Right atrium auricular region (tissue), 2 donors: ENCODE measurements around the gene TRMT1L. TPM values are rescaled to one million over a fixed set of nuclear protein-coding genes. Genes with fewer than 3 reads are reported as not detected.
A peak's percentile ranks its signal among the peaks of the same experiment; 100 is the strongest.

Experiments
- DNase-seq: peaks from one replicate; pipeline ENCODE4 v3.0.0-alpha.2; 2019; ENCODE audit warnings: low spot score
- H3K27ac ChIP-seq, 2 donors: fragments of 200-600 bp; sonication (generic); 1 replicate in 1 of 2; 2 replicates in 1 of 2; pipeline ENCODE4 v1.5.1; 2016 to 2019
- H3K27me3 ChIP-seq, 2 donors: fragments of 200-600 bp; sonication (generic); one replicate each; pipeline versions ENCODE4 v1.5.1 to v1.6.0; 2017 to 2019
- H3K36me3 ChIP-seq: fragments of 200-600 bp; sonication (generic); one replicate; pipeline ENCODE4 v1.5.1; 2016
- H3K4me1 ChIP-seq, 2 donors: fragments of 200-600 bp; sonication (generic); one replicate each; pipeline versions ENCODE4 v1.5.1 to v1.6.0; 2017 to 2019
- H3K4me3 ChIP-seq, 2 donors: fragments of 200-600 bp; sonication (generic); 1 replicate in 1 of 2; 2 replicates in 1 of 2; pipeline ENCODE4 v1.5.1; 2017 to 2019; ENCODE audit warnings: mild to moderate bottlenecking in 1 of 2, moderate library complexity in 1 of 2
- H3K9me3 ChIP-seq, 2 donors: fragments of 200-600 bp; sonication (generic); one replicate each; pipeline ENCODE4 v1.5.1; 2019
- CTCF ChIP-seq, 2 donors: fragments of 200-600 bp; sonication (generic); IDR thresholded peaks; one replicate each; pipeline ENCODE4 v1.5.1; 2019; ENCODE audit warnings: antibody characterized with exemption in 2 of 2
- total RNA-seq, 2 donors: library from RNA; depleted of rRNA; stranded (reverse); fragments of >200 nt; gene quantifications; one replicate each; pipeline ENCODE4 v1.1.0, GENCODE V29; 2016

The TRMT1L gene
- total RNA-seq, 2 donors from 2014 or later = 15.5 to 24.0 TPM

DNA sequence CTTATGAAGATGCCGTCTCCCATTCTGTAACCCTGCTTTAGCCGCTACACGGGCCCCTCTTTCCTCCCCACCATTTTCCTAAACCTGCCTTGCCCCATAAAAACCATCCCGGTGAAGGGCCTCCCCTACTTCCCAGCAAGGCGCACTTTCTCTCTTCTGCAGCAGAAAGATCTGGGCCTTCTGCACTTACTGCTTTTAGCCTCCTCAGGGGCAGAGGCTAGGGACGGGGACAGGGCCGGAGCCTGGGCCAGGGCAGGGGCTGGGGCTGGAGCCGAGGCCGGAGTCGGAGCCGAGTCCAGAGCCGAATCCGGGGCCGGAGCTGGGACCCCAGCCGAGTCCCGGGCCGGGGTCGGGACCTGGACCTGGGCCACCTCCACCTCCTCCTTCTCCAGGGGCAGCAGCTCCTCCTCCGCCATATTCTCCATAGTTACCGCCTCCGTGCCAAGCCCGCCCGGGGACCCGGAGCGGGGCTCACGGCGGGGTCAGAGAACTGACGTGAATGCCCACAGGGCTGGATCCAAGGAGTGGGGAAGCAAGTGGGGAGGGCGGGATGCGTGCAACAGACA is 382 bp downstream of the TRMT1L start:
- TF ChIP-seq CTCF (IDR thresholded peaks at IDR 0.05) = no peak
- peaks cover 0 to 31% of the 10 kb centered on the region in 2 donors for H3K4me1 ChIP-seq
- no peak for DNase-seq
- peak overlapping the region; percentile 98 to 99 for H3K27ac ChIP-seq
- H3K9me3 ChIP-seq = no peaks in the 10 kb centered on the region
- H3K27me3 ChIP-seq = no peaks in the 10 kb centered on the region
- H3K4me3 ChIP-seq = peak overlapping the region; percentile 81 to 93
- peaks cover 5% of the 10 kb centered on the region for H3K36me3 ChIP-seq

DNA sequence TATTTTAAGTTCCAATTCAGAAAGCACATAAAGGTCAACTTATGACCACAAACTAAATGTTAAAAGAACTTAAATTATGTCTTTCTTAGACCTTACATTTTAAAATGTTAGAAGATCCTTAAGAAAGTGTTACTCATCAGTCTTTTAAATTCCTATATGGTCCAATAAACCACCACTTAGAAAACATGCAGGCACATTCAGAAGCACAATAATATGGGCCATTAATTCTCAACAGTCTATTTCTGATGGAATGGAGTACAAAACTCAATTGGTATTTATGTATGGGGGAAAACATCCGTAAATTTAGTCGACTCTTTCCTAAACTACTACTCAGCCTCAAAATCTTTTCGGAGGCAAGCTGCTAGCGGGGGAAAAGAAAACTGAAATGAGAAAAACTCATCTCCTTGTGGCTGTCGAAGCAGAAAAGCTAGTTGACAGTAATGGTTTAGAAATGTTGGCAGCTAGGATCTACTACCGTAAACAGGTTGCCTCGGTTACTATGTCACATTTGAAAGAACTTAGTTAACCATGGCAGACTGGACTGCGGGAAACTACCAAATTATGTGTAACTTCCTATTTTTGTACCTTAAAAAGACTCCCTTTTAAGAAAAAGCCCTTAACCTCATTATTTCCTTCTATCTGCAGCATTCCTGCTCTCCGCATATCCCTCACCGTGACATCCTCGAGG is 1.0 kb downstream of the TRMT1L start:
- peaks cover 3% of the 10 kb centered on the region for H3K36me3 ChIP-seq
- H3K4me1 ChIP-seq = peaks cover 0 to 31% of the 10 kb centered on the region in 2 donors
- no peaks in the 10 kb centered on the region for H3K9me3 ChIP-seq
- TF ChIP-seq CTCF (IDR thresholded peaks at IDR 0.05) = no peak
- peak overlapping the region; percentile 81 to 93 for H3K4me3 ChIP-seq
- DNase-seq = no peak
- H3K27me3 ChIP-seq = no peaks in the 10 kb centered on the region
- H3K27ac ChIP-seq = peak overlapping the region; percentile 98 to 99

- peaks cover 10% of the 10 kb centered on the region for H3K36me3 ChIP-seq
- TF ChIP-seq CTCF (IDR thresholded peaks at IDR 0.05) = no peak
- no peaks in the 10 kb centered on the region for H3K27me3 ChIP-seq
- H3K4me3 ChIP-seq = no peak overlapping the region
- no peaks in the 10 kb centered on the region for H3K9me3 ChIP-seq
- H3K27ac ChIP-seq = peak overlapping the region in 1 of 2 donors; percentile 98
- H3K4me1 ChIP-seq = peaks cover 0 to 31% of the 10 kb centered on the region in 2 donors
- no peak for DNase-seq
Measured at GRCh38 chr1:185154912-185155513, 1.7 kb downstream of the TRMT1L start.

GRCh38 chr1:185152187-185152767 is 4.5 kb downstream of the TRMT1L start:
- Histone ChIP-seq H3K36me3 (peaks cover 16% of the 10 kb centered on the region), H3K27ac (no peak overlapping the region), H3K27me3 (no peaks in the 10 kb centered on the region), H3K9me3 (no peaks in the 10 kb centered on the region), H3K4me3 (no peak overlapping the region), H3K4me1 (peaks cover 0 to 17% of the 10 kb centered on the region in 2 donors)
- TF ChIP-seq CTCF (IDR thresholded peaks at IDR 0.05) = no peak
- no peak for DNase-seq

DNA sequence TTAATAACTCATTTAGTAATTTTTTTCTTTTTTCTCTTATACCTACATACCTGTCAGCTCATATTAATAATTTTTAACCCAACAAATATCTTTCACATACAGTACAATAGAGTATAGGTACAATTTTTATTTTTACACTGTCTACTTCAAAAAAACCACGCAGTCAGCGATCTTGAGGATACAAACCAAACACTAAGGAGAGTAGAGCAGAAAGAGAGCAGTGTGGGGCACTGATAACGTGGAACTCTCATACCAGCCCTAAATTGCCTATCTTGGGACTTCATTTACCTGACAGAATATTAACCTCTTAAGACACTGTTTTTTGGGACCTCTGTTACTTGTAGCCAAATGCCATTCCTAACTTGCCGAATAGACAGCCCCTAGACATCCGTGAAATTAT is 5.5 kb downstream of the TRMT1L start:
- Histone ChIP-seq H3K36me3 (peaks cover 16% of the 10 kb centered on the region), H3K4me1 (peaks cover 0 to 17% of the 10 kb centered on the region in 2 donors), H3K4me3 (no peak overlapping the region), H3K9me3 (no peaks in the 10 kb centered on the region), H3K27ac (no peak overlapping the region), H3K27me3 (no peaks in the 10 kb centered on the region)
- no peak for TF ChIP-seq CTCF (IDR thresholded peaks at IDR 0.05)
- no peak for DNase-seq
